GM03348 (cell line): ENCODE data around the gene GNPTG.

ENCODE experiments used
- DNase-seq: peaks from one replicate; pipeline ENCODE4 v3.0.0; 2012; ENCODE audit warnings: low spot score

Gene GNPTG

DNA sequence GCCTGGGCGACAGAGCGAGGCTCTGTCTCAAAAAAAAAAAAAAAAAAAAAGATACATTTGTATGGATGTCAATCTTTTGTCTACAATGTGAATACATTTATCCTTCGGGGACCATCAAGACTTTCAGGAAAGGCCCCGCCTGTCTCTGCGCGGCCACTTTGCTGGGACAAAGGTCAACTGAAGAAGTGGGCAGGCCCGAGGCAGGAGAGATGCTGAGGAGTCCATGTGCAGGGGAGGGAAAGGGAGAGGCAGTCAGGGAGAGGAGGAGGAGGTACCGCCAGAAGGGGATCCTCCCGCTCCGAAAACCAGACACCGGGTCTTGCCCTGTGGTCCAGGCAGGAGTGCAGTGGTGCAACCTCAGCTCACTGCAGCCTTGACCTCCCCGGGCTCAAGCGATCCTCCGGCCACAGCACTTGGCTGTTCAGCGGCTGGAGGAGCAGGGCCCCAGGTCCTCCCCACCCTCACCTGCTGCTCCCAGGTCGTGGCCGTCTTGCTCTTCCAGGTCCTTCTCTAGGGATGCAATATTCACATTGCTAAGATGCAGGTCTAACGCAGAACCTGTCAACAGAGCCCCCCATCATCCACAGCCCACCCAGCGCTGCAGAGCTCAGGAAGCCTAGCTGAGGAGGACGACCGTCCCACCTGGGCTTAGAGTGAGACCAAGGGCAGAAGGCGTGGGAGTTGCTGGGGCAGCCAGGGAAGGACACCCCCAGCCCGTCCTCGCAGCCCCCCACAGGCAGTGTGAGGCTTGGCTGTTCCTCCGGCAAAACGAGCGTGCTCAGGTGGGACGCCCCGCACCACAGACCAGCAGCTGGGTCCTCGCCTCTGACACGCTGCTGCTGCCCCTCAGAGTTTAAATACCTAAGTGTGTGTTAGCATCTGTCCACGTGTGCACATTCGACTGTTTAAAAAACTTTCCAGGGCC lies 19.6 kb downstream of the GNPTG start:
- DNase-seq = no peak

DNA sequence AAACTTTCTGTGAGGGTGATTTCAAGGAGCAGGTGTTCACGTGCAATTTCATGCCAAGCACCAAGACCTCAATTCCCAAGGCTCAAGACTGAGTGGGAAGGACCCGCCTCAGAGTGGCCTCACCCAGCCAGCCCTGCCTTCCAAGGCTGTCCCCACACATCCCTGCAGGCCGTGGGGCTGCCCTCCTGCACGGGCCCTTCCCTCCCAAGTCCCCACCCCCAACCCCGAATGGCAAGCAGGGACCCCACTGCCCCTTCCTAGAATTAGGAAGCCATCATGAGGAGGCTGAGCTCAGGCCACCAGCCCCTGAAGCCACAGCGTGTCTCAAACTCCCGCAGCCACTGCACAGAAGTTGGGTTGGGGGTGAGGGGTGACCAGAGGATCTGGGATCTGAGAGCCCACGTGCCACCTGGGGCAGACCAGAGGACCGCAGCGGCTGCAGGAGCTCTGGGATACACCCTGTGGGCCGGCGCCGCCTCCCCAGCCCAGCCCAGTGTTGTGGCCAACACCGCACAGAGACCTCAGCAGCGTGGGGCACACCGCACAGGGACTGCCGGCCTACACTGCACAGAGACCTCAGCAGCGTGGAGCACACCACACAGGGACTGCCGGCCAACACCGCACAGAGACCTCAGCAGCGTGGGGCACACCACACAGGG lies 20.7 kb downstream of the GNPTG start:
- no peak for DNase-seq

DNA sequence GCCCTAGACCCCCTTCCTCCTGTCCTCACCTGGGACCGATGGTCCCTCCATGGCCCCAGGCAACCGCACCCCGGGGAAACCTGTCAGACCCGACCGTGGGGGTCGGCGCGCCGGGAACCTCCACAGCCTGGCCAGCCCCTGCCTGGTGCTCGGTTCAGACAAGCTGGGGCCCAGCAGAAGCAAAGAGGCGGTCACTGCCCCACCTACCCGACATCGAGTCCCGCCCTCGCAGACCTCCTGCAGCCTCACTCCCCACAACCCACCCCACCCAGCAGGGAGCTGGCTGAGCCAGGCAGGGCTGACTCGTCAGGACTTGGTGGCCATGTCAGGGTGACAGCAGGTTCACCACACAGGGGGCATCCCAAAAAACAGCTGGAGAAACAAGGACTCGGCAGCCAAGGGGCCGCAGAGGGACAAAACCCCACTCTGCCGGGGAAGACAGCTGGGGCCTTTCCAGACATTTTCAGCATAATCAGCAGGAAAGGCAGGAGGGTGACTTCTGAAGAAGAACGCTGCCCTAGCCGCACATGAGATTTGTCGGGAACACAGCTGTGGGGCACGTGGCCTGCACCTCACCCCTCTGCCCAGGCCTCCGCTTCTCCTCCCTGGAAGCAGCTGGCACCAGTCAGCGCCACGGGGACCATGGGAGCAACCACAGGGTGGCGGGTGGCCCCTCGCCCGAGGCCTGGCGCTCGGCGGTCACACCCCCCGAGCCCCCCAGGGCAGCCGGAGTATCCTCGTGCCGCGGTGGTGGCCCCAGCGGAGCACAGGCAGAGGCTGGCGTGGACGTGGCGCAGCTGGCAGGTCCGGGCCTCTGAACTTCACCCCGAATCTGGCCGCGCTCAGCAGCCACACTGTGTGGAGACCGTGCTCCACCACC lies 22.9 kb downstream of the GNPTG start:
- DNase-seq = no peak

DNA sequence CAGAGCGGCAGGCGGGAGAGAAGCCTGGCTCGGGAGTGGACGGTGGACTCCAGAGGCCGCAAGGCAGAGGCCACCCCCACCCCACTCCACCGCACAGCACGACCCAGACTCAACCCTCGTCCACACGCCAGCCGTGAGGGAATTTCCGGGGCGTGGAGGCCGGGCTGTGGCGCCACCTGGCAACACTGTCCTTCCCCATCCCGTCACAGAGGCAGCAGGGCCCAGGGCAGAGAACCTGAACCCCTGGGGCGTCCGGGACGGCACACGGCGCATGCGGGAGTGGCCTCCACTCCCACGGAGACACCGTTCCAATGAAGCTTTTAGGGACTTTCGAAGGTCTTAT lies 23.5 kb downstream of the GNPTG start:
- no peak for DNase-seq

DNA sequence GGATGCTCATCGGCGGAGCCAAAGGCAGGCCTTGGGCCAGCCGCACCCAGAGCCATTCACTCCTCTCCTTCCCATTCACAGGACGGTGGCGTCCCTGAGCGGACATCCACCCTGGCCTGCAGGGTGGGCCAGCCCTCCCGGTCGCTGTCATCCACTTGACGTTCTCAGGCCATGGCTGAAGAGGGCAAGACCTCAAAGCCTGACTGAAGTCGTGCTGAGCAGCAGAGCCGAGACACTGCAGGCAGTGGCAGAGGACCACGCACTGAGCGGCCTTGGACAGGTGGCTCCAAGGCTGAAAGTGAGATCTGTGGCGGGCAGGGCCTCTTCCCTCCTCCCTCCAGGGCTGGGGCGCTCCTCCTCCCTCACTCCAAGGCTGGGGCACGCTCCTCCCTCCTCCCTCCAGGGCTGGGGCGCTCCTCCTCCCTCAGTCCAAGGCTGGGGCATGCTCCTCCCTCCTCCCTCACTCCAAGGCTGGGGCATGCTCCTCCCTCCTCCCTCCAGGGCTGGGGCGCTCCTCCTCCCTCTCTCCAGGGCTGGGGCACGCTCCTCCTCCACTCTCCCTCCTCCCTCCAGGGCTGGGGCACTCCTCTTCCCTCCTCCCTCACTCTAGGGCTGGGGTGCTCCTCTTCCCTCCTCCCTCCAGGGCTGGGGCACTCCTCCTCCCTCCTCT lies 24.1 kb downstream of the GNPTG start:
- DNase-seq = no peak

DNA sequence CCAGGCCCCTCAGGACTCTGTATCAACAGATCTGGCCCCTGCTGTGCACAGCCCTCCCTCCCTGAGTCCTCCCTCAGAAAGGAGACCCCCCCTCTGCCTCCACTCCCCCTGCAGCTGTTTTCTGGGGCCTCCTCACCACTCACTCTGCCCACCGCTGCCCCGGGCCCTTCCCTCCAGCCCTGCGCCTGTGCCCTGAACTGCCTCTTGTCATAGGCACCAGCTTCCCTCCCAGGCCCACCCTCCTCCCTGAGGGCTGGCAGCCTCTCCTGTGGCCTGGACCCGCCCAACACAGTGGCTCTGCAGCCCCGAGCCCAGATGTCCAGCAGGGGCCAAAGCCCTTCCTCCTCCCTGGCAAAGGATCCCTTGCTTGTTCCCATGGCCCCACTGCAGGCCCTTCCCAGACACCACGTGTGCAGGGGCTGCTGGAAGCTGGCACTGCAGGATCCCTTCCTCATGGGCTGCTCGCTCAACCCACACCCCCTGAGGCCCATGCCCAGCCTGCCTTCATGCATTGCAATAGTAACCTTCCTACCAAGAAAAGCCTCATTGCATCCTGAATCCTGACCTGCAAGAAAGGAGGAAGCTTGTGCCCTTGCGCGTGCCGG lies 25.8 kb downstream of the GNPTG start:
- DNase-seq = no peak

DNA sequence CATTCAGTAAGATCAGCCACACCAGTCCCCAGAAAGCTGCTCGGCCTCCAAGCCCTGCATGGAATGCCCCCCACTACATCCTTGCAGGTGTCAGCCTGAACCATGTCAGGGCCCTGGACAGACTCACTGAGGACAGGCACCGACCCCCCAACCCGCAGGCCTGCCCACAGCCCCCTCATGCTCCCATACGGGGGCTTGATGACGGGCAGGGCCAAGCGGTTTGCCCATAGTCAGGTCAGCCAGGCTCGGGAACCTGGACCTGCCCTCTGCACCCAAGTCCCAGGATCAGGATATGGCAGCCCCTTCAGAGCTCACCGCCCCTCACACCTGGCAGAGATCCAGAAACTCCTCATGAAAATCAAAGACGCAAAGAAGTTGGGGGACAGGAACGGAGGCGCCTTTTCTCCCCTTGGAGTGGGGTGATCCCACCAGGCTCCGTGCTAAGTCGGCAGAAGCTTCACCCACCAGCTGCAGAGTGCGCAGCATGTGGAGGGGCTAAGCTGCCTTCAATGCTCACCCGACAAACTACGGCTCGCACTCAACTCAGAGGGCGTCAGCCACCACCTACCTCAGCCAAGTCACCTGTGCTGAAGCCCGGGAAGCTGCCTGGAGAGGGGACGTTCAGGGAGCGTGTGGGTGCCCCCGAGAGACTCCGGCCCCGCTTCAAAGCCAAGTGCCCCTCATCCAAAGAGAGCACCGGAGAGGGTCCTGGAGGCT lies 26.5 kb downstream of the GNPTG start:
- DNase-seq = no peak

DNA sequence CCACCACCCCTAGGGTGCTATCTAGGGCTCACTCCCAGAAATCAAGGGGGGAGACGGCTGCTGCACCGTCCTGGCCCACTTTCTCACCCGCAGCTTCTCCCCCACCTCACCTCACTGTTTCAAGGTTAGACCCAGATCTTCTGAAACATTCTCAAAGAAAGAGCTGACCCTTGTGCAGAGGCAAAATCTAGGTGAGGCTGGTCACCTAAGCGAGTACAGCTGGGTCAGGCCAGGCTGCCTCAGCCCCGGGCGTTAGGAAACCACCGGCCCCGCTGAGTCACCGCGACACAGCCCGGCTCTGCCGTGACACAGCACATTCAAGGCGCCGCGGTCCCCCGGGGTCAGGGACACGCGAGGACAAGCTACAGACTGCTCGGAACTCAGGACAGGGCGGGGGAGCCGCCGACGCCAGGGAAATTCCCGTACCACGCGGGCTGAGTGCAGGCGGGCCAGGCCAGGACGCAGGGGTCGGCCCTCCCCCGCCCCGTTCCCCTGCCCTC lies 27.1 kb downstream of the GNPTG start:
- DNase-seq = peak; percentile 89

DNA sequence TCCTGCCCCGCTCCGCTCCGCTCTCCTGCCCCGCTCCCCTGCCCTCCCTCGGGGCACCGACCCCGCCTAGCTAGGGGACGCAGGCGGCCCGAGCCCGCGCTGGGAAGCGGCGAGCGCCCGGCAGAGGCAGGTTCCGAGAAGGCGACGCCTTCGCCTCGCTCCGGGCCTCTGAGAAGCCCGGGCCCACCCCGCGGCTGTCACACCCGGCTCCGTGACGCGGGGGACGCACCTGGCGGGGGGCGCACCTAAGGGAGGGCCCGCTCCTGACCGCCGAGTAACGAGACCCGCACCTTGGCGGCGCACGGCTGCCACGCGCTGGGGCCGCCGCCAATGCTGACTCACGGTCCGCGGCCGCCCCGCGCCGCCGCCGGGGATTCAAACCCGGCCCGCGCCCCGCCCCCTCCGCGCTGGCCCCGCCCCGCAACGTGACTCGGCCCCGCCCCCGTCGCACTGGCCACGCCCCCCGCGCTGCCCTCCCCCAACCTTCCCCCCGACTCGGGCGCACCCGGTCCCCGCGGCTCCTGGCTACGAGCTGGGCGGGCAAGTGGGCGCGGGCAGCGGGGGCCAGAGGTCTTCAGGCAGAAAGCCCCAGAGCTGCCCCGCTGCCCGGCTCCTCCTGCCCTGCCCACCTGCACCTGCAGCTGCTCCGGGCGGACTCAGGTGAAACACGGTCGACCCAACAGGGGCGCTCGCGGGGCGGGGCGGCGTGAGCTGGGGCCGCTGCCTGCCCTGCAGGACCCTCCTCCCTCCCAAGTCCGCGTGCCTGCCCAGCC lies 27.8 kb downstream of the GNPTG start:
- peak; percentile 94 for DNase-seq

DNA sequence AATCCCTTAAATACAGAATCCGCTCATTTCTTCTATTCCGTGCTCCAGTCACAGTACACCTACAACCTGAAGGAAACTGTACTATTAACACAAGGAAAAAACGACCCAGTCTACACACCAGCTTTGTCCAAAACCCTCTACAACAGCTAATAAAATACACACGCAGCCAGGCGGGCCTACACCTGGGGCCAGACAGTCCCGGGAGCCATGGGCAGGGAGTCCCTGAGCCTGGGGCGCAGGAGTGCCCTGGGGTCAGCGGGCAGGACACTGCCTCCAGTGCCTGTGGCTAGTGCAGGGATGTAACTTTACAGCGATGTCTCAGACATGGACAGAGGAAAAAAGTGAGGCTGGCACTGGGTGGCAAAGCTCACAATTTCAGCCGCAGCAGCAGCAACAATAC lies 28.5 kb downstream of the GNPTG start:
- no peak for DNase-seq

DNA sequence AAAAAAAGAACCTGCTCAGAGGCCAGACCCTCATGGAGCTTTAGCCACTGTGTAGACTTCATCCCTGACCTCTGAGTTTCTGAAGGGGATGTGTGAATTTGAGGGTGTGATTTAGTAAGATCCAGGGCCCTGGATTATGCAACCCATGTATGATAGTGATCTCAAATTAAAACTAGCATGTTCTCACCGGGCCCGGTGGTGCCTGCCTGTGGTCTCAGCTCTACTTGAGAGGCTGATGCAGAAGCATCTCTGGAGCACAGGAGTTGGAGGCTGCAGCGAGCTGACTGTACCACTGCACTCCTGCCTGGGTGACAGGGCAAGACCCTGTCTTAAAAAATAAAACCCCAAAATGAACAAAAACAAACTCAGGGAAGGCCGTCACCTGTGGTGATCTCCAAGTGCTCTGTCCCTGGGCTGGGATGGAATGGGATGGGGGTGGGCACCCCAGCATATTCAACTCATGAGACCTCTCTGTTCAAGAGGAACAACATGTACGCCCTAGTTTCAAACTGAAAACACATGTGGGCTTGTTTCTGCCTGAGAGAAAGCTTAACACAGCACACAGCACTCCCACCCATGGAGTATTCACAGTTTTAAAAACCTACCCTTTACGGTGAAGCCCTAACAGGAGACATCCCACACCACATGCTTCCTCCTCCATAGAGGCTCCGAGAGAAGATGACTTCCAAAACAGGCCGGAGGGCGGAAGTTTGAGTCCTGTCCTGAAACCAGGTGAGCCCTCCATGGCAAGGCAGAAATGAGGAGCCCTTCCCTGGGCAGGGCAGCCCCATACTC lies 30.1 kb downstream of the GNPTG start:
- no peak for DNase-seq

DNA sequence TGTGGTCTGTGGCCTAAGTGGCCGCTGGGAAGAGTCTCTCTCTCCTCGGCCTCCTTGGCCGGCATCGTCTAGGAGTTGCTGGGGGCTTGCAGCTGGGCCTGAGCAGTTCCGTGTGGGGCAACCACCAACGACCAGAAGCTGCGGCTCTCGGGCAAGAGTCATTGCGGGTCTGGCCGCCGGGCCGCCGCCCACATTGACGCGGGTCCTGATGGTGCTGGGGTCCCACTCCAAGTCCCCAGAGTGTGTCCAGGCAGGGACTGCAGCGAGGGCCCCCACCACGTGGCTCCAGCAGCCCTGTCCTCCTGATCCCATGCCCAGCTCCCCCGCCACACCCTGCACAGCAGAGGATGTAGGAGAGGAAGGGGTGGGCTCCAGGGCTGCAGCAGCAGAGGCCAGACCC lies 31.8 kb downstream of the GNPTG start:
- no peak for DNase-seq

DNA sequence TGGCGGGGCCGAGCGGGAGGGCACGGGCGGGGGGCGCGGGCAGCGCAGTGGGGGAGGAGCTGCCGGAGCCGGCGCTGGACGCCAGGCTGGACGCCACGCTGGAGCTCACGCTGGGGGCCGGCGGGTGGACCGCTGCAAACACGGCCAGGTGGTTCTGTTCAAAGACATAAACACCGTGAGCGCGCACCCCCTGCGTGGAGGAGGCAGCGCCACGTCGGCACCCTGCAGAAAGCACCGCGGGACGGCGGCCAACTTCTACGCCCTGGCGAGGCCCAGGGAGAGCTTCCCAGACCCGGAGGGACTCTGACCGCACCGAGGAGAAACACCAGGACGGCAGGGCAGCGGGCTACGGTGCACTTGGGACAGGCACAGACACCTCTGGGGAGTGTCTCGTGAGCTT lies 33.5 kb downstream of the GNPTG start:
- no peak for DNase-seq

DNA sequence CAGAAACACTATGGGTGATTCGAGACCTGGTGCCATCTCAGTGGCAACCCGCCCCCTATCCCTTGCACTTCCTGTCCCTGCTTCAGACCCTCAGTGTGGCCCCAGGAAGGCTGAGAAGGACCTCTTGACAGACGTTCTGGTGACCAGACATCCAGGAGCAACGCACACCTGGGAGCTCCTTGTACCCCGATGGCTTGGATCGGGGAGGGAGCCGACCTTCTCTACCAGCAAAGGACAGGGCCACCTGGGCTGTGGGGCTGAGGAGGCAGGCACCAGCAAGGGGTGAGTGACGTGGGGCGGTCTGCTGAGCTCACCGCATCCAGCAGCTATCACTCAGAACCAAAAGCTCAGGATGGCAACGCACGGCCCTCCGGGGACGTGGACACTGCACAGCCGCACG lies 35.6 kb downstream of the GNPTG start:
- no peak for DNase-seq

DNA sequence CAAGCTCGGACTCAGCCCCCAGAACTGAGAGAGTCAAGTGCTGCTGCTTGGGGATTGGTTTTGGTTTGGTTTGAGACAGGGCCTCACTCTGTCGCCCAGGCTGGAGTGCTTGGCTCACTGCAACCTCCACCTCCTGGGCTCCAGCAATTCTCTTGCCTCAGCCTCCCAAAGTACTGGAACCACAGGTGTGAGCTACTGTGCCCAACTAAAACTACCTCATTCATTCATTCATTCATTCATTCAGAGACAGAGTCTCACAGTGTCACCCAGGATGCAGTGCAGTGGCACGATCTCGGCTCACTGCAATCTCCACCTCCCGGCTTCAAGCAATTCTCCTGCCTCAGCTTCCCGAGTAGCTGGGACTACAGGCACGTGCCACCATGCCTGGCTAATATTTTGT lies 38.0 kb downstream of the GNPTG start:
- no peak for DNase-seq

DNA sequence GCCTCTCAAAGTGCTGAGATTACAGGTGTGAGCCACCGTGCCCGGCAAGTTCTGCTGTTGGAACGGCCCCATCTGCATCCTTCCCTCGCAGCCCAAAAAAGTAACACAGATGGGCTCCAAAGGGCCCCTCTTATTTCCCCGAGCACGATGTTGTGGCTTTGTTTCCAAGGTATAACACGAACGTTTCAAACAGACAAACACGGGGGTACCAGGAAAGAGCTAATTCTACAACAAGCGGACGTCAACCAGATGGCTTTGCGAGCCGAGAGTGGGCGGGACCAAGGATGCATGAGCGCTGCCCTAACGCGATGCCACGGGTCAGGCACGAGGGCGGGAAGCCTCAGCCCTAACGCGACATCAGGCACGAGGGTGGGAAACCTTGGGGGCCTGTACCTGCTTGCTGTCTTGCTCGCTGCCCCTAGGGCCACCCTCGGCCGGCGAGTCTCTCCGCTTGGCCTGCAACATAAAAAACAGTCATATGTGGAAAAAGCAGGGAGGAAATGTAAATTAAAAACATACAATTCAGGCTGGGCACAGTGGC lies 38.6 kb downstream of the GNPTG start:
- DNase-seq = no peak

DNA sequence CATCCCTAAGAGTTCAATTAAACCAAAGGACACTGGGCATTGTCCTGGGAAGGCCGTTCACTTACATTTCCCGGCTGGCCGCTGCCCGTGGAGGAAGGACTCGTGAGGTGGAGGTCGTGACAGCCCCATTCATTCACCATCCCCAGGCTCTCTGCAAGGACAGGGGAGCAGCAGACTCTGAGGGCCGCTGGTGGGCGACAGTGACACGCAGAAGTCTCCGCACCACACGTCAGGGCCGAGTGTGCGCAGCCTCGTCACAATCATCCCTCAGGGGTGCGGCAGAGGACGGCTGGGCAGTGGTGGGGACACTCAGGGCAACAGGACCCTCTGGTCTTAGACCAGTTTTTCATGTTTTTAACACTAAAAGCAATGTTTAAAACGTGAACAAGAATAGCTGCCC lies 41.1 kb downstream of the GNPTG start:
- no peak for DNase-seq

DNA sequence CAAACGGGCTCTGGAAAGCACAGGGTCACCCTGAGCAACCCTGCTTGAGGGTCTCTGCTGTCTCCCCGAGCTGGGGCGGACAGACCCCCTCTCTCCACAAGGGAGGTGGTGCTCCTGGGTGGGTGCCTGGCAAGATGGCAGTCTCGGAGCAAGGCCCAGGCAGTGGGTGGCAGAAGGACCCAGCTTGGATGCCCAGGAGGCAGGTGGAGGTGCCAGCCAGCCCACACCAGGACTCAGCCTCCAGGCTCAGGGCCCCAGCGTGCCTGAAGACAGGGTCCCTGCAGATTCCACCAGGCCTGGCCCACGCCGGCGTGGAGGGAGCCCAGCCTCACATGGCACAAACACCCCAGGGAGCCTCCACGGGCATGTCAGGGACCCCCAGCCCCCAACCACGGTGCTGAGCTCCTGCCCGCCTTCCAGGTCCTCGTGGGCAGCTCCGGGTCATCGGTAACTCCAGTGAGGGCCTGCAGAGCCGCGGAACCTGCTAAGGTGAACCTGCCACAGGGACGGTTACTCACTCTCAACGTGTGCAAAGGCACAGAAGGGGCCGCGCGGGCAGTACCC lies 42.0 kb downstream of the GNPTG start:
- no peak for DNase-seq
